GM19035 (cell line): Measurements from ENCODE around the gene HECTD4.
"Not testable (repeated sequence)": the region's sequence is repeated elsewhere in the genome, so short reads cannot be mapped to it uniquely, and the experiment has no call there.

Source experiments
- ATAC-seq: cut with Tn5 transposase; IDR thresholded peaks from one replicate; pipeline ENCODE4 v1.9.1; 2021; ENCODE audit not compliant: unreplicated experiment

Gene HECTD4

DNA sequence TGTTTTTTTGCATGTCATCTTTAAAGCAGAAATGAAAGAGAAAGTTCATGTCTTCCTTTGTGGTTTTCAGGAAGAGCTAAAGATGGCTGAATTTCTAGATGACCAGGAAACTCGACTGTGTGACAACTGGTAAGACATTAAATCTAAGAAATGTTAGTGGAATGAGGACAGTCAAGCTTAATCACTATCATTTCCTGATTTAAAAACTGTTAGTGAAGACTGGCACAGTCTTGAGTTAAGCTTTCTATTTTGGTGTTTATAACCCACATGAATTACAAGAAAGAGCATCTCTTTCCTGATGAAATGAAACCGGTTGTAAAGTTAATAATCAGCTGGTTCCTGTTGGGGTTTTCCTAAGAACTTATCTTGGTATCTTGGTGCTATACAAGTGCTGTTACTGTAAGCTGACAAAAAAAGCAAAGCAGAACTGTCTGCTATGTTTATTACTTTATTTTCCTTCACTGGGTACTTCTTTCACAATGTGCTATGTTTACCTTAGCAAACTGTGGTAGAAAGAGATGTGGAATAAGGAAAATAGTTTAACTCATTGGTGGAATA is 251.7 kb downstream of the HECTD4 start:
- ATAC-seq: peak; percentile 47

DNA sequence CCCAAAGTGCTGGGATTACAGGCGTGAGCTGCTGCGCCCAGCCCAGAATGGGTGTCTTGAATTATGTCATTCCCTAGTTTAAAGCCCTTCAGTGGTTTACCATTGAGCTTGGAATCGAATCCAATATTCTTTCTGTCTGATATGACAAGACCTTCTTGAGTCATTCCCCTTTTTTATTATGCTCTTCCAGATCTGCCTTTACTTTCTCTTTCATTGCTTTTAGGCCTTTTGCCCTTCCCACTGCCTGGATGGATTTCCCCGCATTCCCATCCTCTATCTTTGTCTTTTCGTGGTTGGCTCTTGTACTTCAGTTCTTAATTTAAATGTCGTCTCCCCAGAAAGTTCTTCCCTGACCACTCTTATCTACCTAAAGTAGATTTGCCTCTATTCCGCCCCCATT is 255.3 kb downstream of the HECTD4 start:
- ATAC-seq: no peak

DNA sequence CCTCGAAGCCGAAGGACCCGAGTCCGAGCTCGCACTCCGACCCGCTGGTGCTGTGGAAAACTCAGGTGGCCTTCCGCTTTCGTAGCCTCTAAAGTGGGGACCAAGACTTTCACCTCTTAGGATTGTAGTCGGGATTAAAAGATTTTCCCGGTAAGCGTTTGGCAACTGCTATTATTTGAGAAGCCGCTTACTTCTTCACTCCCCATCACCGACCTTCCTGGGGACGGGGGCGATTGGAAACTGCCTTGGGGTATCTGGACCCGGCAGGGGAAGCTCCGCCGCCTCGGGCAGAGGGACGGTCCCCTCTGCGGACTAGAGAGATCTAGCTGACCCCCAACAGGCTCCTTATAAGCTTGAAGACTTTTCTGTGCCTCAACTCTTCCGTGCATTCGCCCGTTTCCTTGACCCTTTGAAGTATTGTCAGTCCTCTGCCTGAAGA is 256.2 kb downstream of the HECTD4 start:
- ATAC-seq: no peak

DNA sequence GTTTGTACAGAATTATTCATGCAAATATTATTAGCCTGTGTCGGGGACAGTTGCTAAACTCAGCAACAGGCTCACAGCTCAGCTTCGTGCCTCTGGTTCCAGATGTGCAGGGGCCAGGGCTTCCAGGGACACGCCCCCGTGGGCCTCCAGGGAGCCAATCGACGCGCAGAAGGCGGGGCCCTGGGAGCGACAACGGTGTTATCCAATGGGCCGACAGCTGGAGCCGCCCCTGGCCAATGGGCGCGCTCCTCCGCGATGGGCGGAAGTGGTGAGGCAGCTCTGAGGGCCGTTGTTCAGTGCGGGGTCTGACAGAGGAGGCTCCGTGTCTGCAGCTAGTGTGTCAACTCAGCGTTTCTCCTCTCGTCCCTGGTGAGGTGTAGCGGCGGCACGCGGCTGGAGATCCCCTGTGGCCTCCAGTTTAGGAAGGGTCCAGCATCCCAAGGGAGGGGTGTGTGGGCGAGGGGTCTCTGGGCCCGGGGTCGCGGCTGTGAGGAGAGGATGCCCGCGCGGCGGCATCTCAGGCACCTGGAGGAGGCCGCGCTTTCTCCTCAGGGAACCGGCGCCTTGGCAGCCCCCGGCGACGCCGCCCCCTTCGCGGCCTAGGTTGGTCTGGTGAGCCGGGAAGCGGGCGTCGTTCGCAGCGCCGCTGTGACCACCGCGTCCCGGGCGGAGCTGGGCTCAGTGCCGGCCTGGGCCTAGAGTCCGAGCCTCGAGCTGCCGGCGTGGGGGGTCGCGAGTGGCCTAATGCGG is 256.8 kb downstream of the HECTD4 start, which contains the start of gene TRAFD1:
TSS of gene TRAFD1 (plus strand) at position 311 of the 750 bp plus-strand sequence. CDS start 4,963 bp downstream, outside the sequence.
- peak; percentile 93 for ATAC-seq

DNA sequence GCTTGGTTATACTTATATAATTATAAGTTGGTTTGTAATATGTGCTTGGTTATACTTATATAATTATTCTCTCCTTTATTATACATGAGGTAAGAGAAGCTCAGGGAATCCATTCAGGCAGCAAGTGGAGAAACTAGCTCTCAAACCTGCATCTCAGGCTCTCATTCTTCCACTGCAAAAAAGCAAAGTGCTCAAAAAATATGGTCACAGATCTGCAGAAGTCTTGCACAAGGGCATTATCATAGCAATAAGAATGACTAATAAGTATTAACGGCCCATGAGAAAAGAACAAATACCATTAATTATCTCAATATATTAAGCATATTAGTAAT is 257.3 kb downstream of the HECTD4 start:
- ATAC-seq: no peak

DNA sequence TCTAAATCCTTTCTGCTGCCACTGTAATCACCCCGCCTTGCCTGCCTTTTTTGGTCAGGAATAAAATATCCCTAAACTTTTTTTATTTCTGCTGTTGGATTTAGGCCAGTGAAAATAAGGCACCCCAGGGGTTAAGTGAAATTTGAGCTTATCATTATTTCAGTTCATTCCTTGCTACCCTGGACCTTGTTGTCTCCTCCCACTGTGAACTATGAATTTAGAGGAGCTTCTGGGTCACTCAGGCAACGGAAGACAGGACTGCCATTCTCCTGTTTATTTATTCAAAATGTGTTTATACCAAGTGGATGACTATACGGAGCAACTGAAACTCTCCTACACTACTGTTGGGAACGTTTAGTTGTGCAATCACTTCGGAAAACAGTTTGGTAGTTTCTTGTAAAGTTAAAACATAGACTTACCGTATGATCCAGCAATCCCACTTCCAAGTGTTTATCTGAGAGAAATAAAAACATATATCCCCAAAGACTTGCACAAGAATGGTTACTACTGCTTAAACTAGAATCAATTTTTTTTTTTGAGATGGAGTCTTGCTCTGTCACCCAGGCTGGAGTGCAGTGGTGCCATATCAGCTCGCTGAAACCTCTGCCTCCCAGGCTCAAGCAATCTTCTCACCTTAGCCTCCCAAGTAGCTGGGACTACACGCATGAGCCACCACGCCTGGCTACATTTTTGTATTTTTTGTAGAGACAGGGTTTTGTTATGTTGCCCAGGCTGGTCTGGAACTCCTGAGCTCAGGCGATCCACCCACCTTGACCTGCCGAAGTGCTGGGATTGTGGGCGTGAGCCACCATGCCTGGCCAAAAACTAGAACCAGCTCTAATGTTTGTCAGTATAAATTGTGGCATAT is 259.2 kb downstream of the HECTD4 start:
- no peak for ATAC-seq

DNA sequence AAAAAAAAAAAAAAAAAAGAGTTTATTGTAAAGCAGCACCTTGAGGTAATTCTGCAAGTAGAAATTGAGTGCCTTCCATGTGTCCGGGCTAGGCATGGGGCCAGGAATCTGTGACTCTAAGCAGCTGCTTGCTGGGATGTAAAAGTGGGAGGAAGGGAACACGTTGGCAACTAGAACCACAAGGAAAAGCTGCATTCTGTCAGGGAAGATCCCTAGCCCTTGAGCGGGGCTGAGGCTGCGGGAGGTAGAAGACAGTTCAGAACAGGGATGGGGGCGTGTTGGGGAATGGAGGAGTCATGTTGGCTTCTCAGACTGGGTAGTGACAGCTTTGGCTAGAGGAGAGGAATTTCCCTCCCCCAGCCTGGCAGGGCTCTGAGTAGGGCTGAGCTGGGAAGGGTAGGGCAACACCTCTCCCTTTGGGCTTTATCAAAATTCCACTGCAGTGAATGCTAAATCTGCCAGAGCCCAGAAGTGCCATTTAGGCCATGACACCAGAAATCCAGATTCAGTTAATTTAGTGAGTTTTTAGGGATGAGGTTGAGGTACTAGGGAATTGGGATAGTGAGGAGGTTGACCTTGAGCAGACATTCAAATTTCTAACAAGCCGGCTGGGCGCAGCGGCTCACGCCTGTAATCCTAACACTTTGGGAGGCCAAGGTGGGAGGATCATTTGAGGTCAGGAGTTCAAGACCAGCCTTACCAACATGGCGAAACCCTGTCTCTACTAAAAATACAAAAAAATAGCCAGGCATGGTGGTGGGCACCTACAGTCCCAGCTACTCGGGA is 260.3 kb downstream of the HECTD4 start:
- ATAC-seq: no peak

DNA sequence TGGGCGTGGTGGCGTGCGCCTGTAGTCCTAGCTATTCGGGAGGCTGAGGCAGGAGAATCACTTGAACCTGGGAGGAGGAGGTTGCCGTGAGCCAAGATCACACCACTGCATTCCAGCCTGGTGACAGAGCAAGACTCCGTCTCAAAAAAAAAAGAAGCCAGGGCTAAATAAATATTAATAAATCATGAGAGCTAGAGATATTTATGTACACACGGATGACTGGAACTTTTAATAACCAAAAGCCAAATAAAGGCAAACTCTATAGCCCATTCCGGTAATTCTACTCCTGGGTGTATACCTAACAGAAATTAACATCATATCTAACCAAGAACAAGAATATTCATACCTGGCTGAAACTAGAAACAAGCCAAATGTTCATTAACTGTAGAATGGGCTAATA is 264.5 kb downstream of the HECTD4 start:
- no peak for ATAC-seq

DNA sequence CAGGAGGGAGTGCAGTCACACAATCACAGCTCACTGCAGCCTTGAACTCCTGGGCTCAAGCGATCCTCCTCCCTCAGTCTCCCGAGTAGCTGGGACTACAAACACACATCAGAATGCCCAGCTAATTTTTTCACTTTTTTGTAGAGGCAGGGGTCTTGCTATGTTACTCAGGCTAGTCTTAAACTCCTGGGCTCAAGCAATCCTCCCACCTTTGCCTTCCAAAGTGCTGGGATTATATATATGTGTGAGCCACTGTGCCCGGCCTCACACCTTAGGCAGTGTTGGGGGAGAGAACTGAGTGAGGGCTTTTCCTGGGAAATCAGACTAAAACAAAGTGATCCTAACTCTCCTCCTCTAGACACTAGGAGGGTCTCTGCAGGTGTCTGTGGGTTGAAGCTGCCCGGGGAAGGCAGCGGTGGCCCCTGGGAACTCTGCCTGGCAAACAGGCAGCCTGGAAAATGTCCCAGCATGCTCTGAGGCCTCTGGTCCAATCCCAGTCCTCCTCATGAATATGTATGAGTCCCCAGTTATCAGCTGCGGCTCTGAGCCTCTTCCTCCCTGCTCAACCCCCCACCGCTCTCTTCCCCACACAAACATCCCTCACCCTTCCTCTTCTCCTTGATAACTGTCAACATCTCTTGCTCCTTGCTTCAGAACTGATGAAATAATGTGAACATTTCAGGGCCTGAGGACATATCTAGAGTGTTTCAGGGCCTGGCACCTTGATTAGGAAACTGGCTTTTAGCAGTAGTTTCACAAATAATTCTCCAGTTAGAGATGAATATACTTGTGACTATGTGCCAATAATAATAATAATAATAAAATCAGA is 265.8 kb downstream of the HECTD4 start:
- ATAC-seq: no peak

DNA sequence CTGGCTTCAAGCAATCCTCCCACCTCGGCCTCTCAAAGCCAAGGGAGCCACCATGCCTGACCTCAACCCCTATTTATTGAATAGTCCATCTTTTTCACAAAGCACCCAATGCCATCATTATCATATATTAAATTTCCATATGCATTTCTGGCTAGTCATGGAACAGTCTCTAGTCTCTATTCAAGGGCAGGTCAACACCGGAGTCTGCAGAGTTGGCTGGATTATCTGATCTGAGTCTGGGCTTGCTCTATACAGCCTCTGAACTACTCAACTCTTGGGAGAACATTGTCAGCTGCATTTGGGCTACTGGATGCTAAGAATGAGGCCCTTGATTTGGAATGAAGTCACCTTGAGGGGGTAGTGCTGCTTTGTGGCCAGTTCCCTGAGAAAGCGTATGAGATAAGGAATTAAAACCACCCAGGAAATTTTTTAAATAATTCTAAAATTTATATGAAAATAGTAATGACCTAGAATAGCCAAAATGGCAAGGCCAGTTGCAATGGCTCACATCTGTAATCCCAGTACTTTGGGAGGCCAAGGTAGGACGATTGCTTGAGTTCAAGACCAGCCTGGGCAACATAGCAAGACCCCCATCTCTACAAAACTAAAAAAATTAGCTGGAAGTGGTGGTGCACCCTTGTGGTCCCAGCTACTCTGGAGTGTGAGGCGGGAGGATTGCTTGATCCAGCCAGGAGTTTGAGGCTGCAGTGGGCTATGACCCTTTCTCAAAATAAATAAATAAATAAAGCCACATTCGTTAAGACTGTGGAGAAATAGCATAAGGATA is 266.8 kb downstream of the HECTD4 start:
- ATAC-seq: no peak

DNA sequence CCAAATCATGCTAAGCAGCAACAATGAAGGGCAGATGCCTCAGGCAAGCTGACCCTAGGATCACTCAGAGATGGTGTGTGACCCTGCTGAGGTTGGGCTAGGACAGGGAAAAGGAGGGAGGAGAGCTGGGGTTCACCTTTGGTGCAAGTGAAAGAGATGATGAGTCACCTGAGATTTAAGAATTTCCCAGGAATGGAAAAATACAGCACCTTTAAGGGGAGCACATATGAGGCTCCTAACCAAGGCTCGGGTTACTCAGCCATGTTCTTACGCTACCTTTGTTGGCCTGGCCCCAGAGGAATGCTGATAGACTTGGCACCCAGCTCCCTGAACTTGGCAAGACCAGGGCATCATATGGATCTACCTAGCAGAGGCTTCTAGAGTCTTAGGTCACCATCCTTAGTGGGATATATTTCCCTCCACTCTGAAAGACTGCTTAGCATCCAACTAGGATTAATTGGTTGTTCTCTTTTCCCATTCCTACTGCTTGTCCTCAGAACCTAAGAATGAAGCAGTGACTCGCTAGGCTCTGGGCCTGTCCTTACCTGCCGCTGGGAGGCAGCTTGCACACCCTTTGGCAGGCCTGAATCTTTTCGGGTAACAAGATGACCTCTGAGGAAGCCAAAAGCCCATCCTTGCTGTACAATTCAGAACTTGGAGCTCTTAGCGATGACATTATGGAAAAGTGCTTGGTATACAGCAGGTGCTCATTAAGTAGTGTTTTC is 269.7 kb downstream of the HECTD4 start:
- ATAC-seq: no peak

DNA sequence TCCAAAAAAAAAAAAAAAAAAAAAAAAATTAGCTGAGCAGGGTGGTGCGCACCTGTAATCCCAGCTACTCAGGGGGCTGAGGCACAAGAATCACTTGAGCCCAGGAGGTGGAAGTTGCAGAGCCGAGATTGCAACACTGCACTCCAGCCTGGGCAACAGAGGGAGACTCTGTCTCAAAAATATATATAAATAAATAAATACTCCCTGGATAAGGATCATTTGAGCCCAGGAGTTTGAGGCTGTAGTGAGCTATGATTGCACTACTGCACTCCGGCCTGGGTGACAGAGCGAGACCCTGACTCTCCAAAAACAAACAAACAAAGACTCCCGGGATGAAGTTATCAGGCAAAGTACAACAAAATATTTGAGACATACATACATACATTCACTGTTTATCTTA is 270.3 kb downstream of the HECTD4 start:
- ATAC-seq: no peak

DNA sequence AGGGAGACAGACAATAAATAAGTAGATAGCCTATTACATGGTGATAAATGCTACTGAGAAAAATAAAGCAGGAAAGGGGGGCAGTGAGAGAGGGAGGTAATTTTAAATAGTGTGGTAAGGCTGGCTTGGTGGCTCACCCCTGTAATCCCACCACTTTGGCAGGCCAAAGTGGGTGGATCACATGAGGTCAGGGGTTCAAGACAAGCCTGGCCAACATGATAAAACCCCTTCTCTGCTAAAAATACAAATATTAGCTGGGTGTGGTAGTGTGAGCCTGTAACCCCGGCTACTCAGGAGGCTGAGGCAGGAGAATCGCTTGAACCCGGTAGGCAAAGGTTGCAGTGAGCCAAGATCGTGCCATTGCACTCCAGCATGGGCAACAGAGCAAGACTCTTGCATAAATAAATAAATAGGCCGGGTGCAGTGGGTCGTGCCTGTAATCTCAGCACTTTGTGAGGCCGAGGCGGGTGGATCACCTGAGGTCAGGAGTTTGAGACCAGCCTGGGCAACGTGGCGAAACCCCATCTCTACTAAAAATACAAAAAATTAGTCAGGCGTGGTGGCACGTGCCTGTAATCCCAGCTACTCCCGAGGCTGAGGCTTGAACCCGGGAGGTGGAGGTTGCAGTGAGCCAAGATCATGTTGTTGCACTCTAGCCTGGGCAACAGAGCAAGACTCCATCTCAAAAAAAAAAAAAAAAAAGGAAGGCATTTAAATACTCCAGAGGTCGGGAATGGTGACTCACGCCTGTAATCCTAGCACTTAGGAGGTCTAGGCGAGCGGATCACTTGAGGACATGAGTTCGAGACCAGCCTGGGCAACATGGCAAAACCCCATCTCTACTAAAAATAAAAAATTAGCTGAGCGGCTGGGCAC is 271.2 kb downstream of the HECTD4 start:
- not testable (repeated sequence) for ATAC-seq
